NK-92 (cell line): ENCODE data around the gene TNS2.

Experiments
- DNase-seq: peaks from one replicate; lab custom pipeline; 2025; ENCODE audit not compliant: unreplicated experiment; lab: John Stamatoyannopoulos, UW

The TNS2 gene

DNA sequence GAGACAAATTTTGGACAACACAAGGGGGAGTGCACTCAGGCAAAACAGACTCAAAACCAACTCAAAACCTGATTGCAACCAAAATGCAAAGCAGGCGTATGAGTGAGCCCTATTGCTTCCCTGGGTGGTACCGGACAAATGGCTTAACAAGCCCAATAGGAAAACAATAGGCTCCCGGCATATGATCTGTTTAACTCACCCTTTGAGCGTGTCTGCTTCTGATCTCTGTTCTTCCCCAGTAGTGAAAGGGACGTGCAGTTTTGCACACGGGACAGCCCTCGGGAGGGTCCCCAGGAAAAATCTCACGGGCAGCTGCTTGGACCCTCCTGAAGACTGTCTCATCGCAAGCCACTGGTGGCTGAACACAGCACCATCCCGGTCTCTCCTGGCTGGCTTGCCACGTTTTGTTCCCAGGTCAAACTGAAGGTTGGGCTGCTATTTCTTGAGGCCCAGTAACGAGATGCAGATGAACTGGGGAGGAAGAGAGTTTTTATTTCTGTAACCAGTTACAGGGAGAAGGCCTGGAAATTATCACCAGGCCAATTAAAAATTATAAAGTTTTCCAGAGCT is 63.4 kb downstream of the TNS2 start:
- DNase-seq = no peak

- DNase-seq = no peak
Measured at GRCh38 chr12:53113951-53114350, 64.1 kb downstream of the TNS2 start.
